K562 (cell line): ENCODE data around the gene LENG9. TPM values are rescaled to one million over a fixed set of nuclear protein-coding genes. Genes with fewer than 3 reads are reported as not detected.

Experiments used
- ATF1 ChIP-seq, 2 experiments: fragments of 450-650 bp in 1 of 2; IDR thresholded peaks; 2 replicates each; pipeline ENCODE4 v1.6.1; 2016; ENCODE audit warnings: missing compliant biosample characterization in 1 of 2, missing genetic modification characterization in 1 of 2
- BHLHE40 ChIP-seq: IDR thresholded peaks from 2 replicates; pipeline ENCODE4 v1.6.1; 2011; ENCODE audit warnings: low read length, improper control_type of control experiment
- BRD9 ChIP-seq: fragments of 450-650 bp; IDR thresholded peaks from 2 replicates; pipeline ENCODE4 v1.6.1; 2018; ENCODE audit warnings: low read depth; ENCODE audit not compliant: partially characterized antibody
- DIDO1 ChIP-seq: fragments of 450-650 bp; IDR thresholded peaks from 2 replicates; pipeline ENCODE4 v1.6.1; 2016; ENCODE audit warnings: low read depth, missing biosample characterization, missing genetic modification characterization
- ELF1 ChIP-seq: fragments of 200-800 bp; sonication (Bioruptor generic); IDR thresholded peaks from 2 replicates; pipeline ENCODE4 v1.6.1; 2016; ENCODE audit warnings: missing genetic modification characterization, missing compliant biosample characterization
- EP400 ChIP-seq: fragments of 450-650 bp; IDR thresholded peaks from 2 replicates; pipeline ENCODE4 v1.6.1; 2017; ENCODE audit warnings: antibody characterized with exemption, mild to moderate bottlenecking, moderate library complexity
- KLF6 ChIP-seq: fragments of 250-450 bp; sonication (Bioruptor Pico); IDR thresholded peaks from 2 replicates; pipeline ENCODE4 v1.4.0; 2020; ENCODE audit warnings: mild to moderate bottlenecking, moderate library complexity, borderline replicate concordance
- MEIS2 ChIP-seq: fragments of 450-650 bp; IDR thresholded peaks from 2 replicates; pipeline ENCODE4 v1.6.1; 2014; ENCODE audit warnings: mild to moderate bottlenecking; ENCODE audit not compliant: partially characterized antibody
- MYC ChIP-seq, 2 experiments: fragments of 250-450 bp in 1 of 2; sonication (Bioruptor Pico) in 1 of 2; IDR thresholded peaks; 2 replicates each; pipeline versions ENCODE4 v1.5.1 to v1.6.1; 2012 to 2021; ENCODE audit warnings: low read depth in 2 of 2, borderline replicate concordance in 1 of 2, improper control_type of control experiment in 1 of 2, low read length in 1 of 2, mild to moderate bottlenecking in 1 of 2, moderate library complexity in 1 of 2
- NEUROD1 ChIP-seq: fragments of 150-350 bp; IDR thresholded peaks from 2 replicates; pipeline ENCODE4 v1.6.1; 2014; ENCODE audit warnings: borderline replicate concordance, low read length, low read depth; ENCODE audit not compliant: partially characterized antibody
- PCBP1 ChIP-seq: fragments of 200-400 bp; formaldehyde crosslinking; IDR thresholded peaks from 2 replicates; pipeline ENCODE4 v1.6.1; 2018; ENCODE audit warnings: mild to moderate bottlenecking, low read depth, low read length; ENCODE audit not compliant: poor library complexity, severe bottlenecking
- POU5F1 ChIP-seq: fragments of 150-350 bp; IDR thresholded peaks from 2 replicates; pipeline ENCODE4 v1.6.1; 2014; ENCODE audit warnings: borderline replicate concordance, low read length, low read depth, mild to moderate bottlenecking; ENCODE audit not compliant: partially characterized antibody
- SMARCE1 ChIP-seq: fragments of 450-650 bp; IDR thresholded peaks from 2 replicates; pipeline ENCODE4 v1.7.1; 2016; ENCODE audit warnings: mild to moderate bottlenecking
- SPI1 ChIP-seq: IDR thresholded peaks from 2 replicates; pipeline ENCODE4 v1.6.1; 2011; ENCODE audit warnings: low read depth, low read length, control low read depth, borderline replicate concordance
- TAF7 ChIP-seq: fragments of 450-650 bp; IDR thresholded peaks from 2 replicates; pipeline ENCODE4 v1.6.1; 2016; ENCODE audit warnings: missing genetic modification characterization, missing compliant biosample characterization
- TBL1XR1 ChIP-seq, 2 experiments: IDR thresholded peaks; 2 replicates each; pipeline ENCODE4 v1.6.1; 2012; ENCODE audit warnings: improper control_type of control experiment in 2 of 2, low read length in 2 of 2, mild to moderate bottlenecking in 1 of 2
- TCF3 ChIP-seq: sonication (generic); formaldehyde crosslinking; IDR thresholded peaks from 2 replicates; pipeline ENCODE4 v1.4.0; 2020; ENCODE audit warnings: mild to moderate bottlenecking, missing genetic modification reagents
- TGIF2 ChIP-seq: sonication (generic); formaldehyde crosslinking; IDR thresholded peaks from 2 replicates; pipeline ENCODE4 v1.8.1; 2022; ENCODE audit warnings: mild to moderate bottlenecking, missing genetic modification reagents, moderate library complexity
- WHSC1 ChIP-seq: IDR thresholded peaks from one replicate; pipeline ENCODE4 v1.6.1; 2012; ENCODE audit warnings: low read length, control low read depth, inconsistent platforms
- YY1 ChIP-seq, 3 experiments: IDR thresholded peaks; 2 replicates each; pipeline ENCODE4 v1.6.1; 2011; ENCODE audit warnings: low read length in 2 of 3, mild to moderate bottlenecking in 2 of 3, moderate library complexity in 2 of 3, borderline replicate concordance in 1 of 3, control low read depth in 1 of 3, low read depth in 1 of 3; ENCODE audit not compliant: insufficient read depth in 3 of 3, insufficient replicate concordance in 2 of 3, control insufficient read depth in 1 of 3, insufficient read length in 1 of 3; ENCODE audit errors: extremely low read depth in 1 of 3
- ZNF133 ChIP-seq: fragments of 250-450 bp; sonication (Bioruptor Pico); IDR thresholded peaks from 2 replicates; pipeline ENCODE4 v1.4.0; 2020; ENCODE audit warnings: mild to moderate bottlenecking
- ZNF277 ChIP-seq: fragments of 250-450 bp; sonication (Bioruptor Pico); IDR thresholded peaks from 2 replicates; pipeline ENCODE4 v1.8.0; 2022; ENCODE audit warnings: inconsistent platforms, mild to moderate bottlenecking, moderate library complexity, borderline replicate concordance
- ZNF324 ChIP-seq: fragments of 250-450 bp; sonication (Bioruptor Pico); IDR thresholded peaks from 2 replicates; pipeline ENCODE4 v1.4.0; 2020; ENCODE audit warnings: mild to moderate bottlenecking
- ZNF41 ChIP-seq: fragments of 250-450 bp; sonication (Bioruptor Pico); conservative IDR thresholded peaks from 2 replicates; pipeline ENCODE4 v1.4.0; 2020; ENCODE audit warnings: mild to moderate bottlenecking
- polyA plus RNA-seq, 8 experiments: library from polyadenylated mRNA; depleted of rRNA in 4 of 8; stranded (reverse) in 5 of 8; unstranded in 3 of 8; fragments of >200 nt; fragmentation: Nextera tagmentation in 2 of 8; fragmentation: Illumina TruSeq in 1 of 8; extraction: Ambion mirVana in 2 of 8; extraction: Trizol in 1 of 8; gene quantifications; 2 replicates each; pipeline versions ENCODE4 v1.2.1 to v1.2.3, GENCODE V29; 2011 to 2014; ENCODE audit warnings: inconsistent platforms in 1 of 8, missing spikeins in 1 of 8
- total RNA-seq, 7 experiments: library from RNA; depleted of rRNA in 6 of 7; stranded (reverse); fragments of >200 nt in 6 of 7; fragmentation: Illumina TruSeq in 2 of 7; extraction: Trizol in 2 of 7; gene quantifications; 2 replicates each; pipeline versions ENCODE4 v1.2.1 to v1.2.3, GENCODE V29; 2011 to 2021; ENCODE audit warnings: low replicate concordance in 1 of 7

Gene LENG9
- total and polyA plus RNA-seq, 9 of the 15 experiments (the other 6 are each of a cell fraction or from before 2014, with no cell fraction given), result 0.06 to 0.64 (median 0.33) TPM; not detected in 1

- TF ChIP-seq ZNF324 (CRISPR knock-in tag), result 0 out of 2 replicates have a peak, but pooled peaks have one; percentile 5
- TF ChIP-seq BRD9, result peak; percentile 73
- 0 out of 2 replicates have a peak, but pooled peaks have one; percentile 4 for TF ChIP-seq ZNF133 (CRISPR knock-in tag)
- peak; percentile 58 for TF ChIP-seq PCBP1
- peak; percentile 70; the same call in 1 of the 2 replicates for TF ChIP-seq DIDO1 (tag)
- no peak for TF ChIP-seq WHSC1
- TF ChIP-seq KLF6, result peak; percentile 84; the same call in 1 of the 2 replicates
- TF ChIP-seq ZNF277 (CRISPR knock-in tag), result no peak
- TF ChIP-seq TCF3 (CRISPR knock-in tag), result peak; percentile 39; the same call in 1 of the 2 replicates
- TF ChIP-seq ELF1 (tag), result peak; percentile 92
- TF ChIP-seq MEIS2, result peak; percentile 90
- no peak for TF ChIP-seq ZNF41
- peak; percentile 58 for TF ChIP-seq POU5F1
- TF ChIP-seq TGIF2 (CRISPR knock-in tag), result no peak
- peak; percentile 81 for TF ChIP-seq NEUROD1
- peak; percentile 95 for TF ChIP-seq EP400
- peak in 1 of 2 experiments; percentile 68; a peak in 2 of 4 replicates for TF ChIP-seq TBL1XR1 (IDR thresholded peaks at IDR 0.05; ENCODE audit: low read length in 2 of 2)
- TF ChIP-seq BHLHE40, result peak; percentile 30; the same call in 1 of the 2 replicates
- TF ChIP-seq SPI1, result 0 out of 2 replicates have a peak, but pooled peaks have one; percentile 35
- TF ChIP-seq SMARCE1, result no peak; the same call in 1 of the 2 replicates
- TF ChIP-seq TAF7 (tag), result peak; percentile 86
- TF ChIP-seq YY1 (IDR thresholded peaks at IDR 0.05; ENCODE audit: borderline replicate concordance in 1 of 3, control insufficient read depth in 1 of 3, extremely low read depth in 1 of 3, insufficient read depth in 3 of 3, insufficient read length in 1 of 3, insufficient replicate concordance in 2 of 3, low read depth in 1 of 3, low read length in 2 of 3), result peak in 1 of 3 experiments; percentile 43
- TF ChIP-seq ATF1 (CRISPR knock-in tag; IDR thresholded peaks at IDR 0.05), result peak; percentile 65
- peak; percentile 99 for TF ChIP-seq ATF1 (tag; IDR thresholded peaks at IDR 0.05)
- TF ChIP-seq MYC (IDR thresholded peaks at IDR 0.05; ENCODE audit: low read depth, low read length), result peak; percentile 83
- no peak for TF ChIP-seq MYC (CRISPR knock-in tag; IDR thresholded peaks at IDR 0.05; ENCODE audit: borderline replicate concordance, low read depth)
These were observed 14.5 kb downstream of the LENG9 start, which contains the start of gene LENG8 (continued) for GRCh38 chr19:54448774-54449700.
